Measurements from ENCODE around the gene CDH8.

CDH8 gene

DNA sequence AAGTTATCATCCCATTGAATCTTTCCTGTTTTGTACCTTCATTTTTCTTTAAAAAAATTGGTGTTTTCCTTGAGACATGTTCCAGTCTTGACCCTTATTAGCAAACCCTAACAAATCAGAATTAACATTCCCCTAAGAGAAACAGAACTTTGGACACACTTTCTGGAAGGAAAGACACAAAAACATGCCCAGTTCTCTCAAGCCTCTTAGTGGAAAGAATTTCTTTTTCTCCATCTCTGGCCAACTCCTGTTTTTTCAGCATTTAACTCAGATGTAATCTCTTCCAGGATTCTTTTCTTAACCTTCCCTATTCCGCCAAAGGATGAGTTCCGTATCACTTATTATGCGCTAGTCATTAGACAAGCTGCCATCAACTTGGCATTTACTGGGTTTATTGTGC is 23.9 kb upstream of the CDH8 start:
- no peaks in the 10 kb centered on the region for H3K9me3 ChIP-seq (replicated peaks; ENCODE audit: insufficient read depth, low read length)
- no peak overlapping the region for H3K4me2 ChIP-seq (ENCODE audit: low read depth, low read length)

GRCh38 chr16:62059527-62059926 is 23.3 kb upstream of the CDH8 start:
- H2AFZ ChIP-seq (ENCODE audit: low read length), result no peak overlapping the region
- H3K4me3 ChIP-seq (ENCODE audit: low read length), result no peak overlapping the region
- no peaks in the 10 kb centered on the region for H3K4me1 ChIP-seq (ENCODE audit: low read length)
- no peaks in the 10 kb centered on the region for H3F3A ChIP-seq (ENCODE audit: insufficient read depth, low read length)
- H3K36me3 ChIP-seq (replicated peaks; ENCODE audit: insufficient read depth, low read length), result no peaks in the 10 kb centered on the region
- TF ChIP-seq EZH2 (optimal IDR thresholded peaks at IDR 0.05; ENCODE audit: low read depth, low read length) (no peak), CTCF (IDR thresholded peaks at IDR 0.05; ENCODE audit: low read length) (no peak), EZH2phosphoT487 (IDR thresholded peaks at IDR 0.05; ENCODE audit: low read length) (no peak)
- no peaks in the 10 kb centered on the region for H3K79me2 ChIP-seq (ENCODE audit: low read length)
- no peak overlapping the region for H3K4me2 ChIP-seq (ENCODE audit: low read depth, low read length)
- no peaks in the 10 kb centered on the region for H3K9me2 ChIP-seq (replicated peaks; ENCODE audit: insufficient read depth, low read length)
- no peak for DNase-seq
- H3K9me3 ChIP-seq (replicated peaks; ENCODE audit: insufficient read depth, low read length), result no peaks in the 10 kb centered on the region
- no peak overlapping the region for H3K27ac ChIP-seq (ENCODE audit: low read length)
- no peaks in the 10 kb centered on the region for H4K20me1 ChIP-seq (ENCODE audit: insufficient read depth, low read length)
- no peaks in the 10 kb centered on the region for H3K27me3 ChIP-seq (replicated peaks; ENCODE audit: insufficient read depth, low read length)
- no peak overlapping the region for H3K9ac ChIP-seq (ENCODE audit: low read length)

More for the DNA sequence above, 23.9 kb upstream of the CDH8 start:
- DNase-seq, result no peak
- no peaks in the 10 kb centered on the region for H3K9me2 ChIP-seq (replicated peaks; ENCODE audit: insufficient read depth, low read length)
- no peaks in the 10 kb centered on the region for H3F3A ChIP-seq (ENCODE audit: insufficient read depth, low read length)
- no peak overlapping the region for H3K27ac ChIP-seq (ENCODE audit: low read length)
- H3K4me1 ChIP-seq (ENCODE audit: low read length), result no peaks in the 10 kb centered on the region
- no peak overlapping the region for H3K4me3 ChIP-seq (ENCODE audit: low read length)
- no peak overlapping the region for H3K9ac ChIP-seq (ENCODE audit: low read length)
- no peaks in the 10 kb centered on the region for H3K36me3 ChIP-seq (replicated peaks; ENCODE audit: insufficient read depth, low read length)
- no peaks in the 10 kb centered on the region for H4K20me1 ChIP-seq (ENCODE audit: insufficient read depth, low read length)
- no peak overlapping the region for H2AFZ ChIP-seq (ENCODE audit: low read length)
- TF ChIP-seq CTCF (IDR thresholded peaks at IDR 0.05; ENCODE audit: low read length) (no peak), EZH2phosphoT487 (IDR thresholded peaks at IDR 0.05; ENCODE audit: low read length) (no peak), EZH2 (optimal IDR thresholded peaks at IDR 0.05; ENCODE audit: low read depth, low read length) (no peak)
- H3K27me3 ChIP-seq (replicated peaks; ENCODE audit: insufficient read depth, low read length), result no peaks in the 10 kb centered on the region
- H3K79me2 ChIP-seq (ENCODE audit: low read length), result no peaks in the 10 kb centered on the region

- H3K36me3 ChIP-seq (replicated peaks; ENCODE audit: insufficient read depth, low read length), result no peaks in the 10 kb centered on the region
- H3K4me3 ChIP-seq (ENCODE audit: low read length), result no peak overlapping the region
- H3K4me1 ChIP-seq (ENCODE audit: low read length), result no peaks in the 10 kb centered on the region
- no peak for DNase-seq
- H2AFZ ChIP-seq (ENCODE audit: low read length), result no peak overlapping the region
- no peaks in the 10 kb centered on the region for H3K9me3 ChIP-seq (replicated peaks; ENCODE audit: insufficient read depth, low read length)
- H3K9me2 ChIP-seq (replicated peaks; ENCODE audit: insufficient read depth, low read length), result no peaks in the 10 kb centered on the region
- no peak overlapping the region for H3K27ac ChIP-seq (ENCODE audit: low read length)
- H3K9ac ChIP-seq (ENCODE audit: low read length), result no peak overlapping the region
- H4K20me1 ChIP-seq (ENCODE audit: insufficient read depth, low read length), result no peaks in the 10 kb centered on the region
- no peaks in the 10 kb centered on the region for H3K79me2 ChIP-seq (ENCODE audit: low read length)
- no peaks in the 10 kb centered on the region for H3F3A ChIP-seq (ENCODE audit: insufficient read depth, low read length)
- TF ChIP-seq EZH2phosphoT487 (IDR thresholded peaks at IDR 0.05; ENCODE audit: low read length) (no peak), EZH2 (optimal IDR thresholded peaks at IDR 0.05; ENCODE audit: low read depth, low read length) (no peak), CTCF (IDR thresholded peaks at IDR 0.05; ENCODE audit: low read length) (no peak)
- no peak overlapping the region for H3K4me2 ChIP-seq (ENCODE audit: low read depth, low read length)
- H3K27me3 ChIP-seq (replicated peaks; ENCODE audit: insufficient read depth, low read length), result no peaks in the 10 kb centered on the region
Observed at GRCh38 chr16:62058412-62058811, 22.2 kb upstream of the CDH8 start.
